Right ventricle myocardium inferior (tissue), 1 donor: Measurements from ENCODE around the gene PLEKHA4. TPM values are rescaled to one million over a fixed set of nuclear protein-coding genes. Genes with fewer than 3 reads are reported as not detected.

Source experiments
- ATAC-seq: fragments of 200-7000 bp; cut with Tn5 transposase; one replicate; pipeline ENCODE4 v1.9.1; 2020; ENCODE audit warnings: mild to moderate bottlenecking, moderate library complexity
- DNase-seq: peaks from one replicate; pipeline ENCODE4 v3.0.0; 2021; ENCODE audit errors: missing footprints
- intact Hi-C: fragments of 100-400 bp; cut with DNase I; formaldehyde crosslinking; loops from one replicate; pipeline ENCODE4 v1.11.0; 2022
- total RNA-seq: library from RNA; stranded (reverse); fragmentation: NEBNext Ultra II Directional; extraction: Animal tissue kit (Norgen Biotek cat#: 25700); gene quantifications from one replicate; pipeline ENCODE4 v1.2.1, GENCODE V29; 2021
- donor health status: DM: no; HTN: yes; CAD: no; lungs with severe emphysema.

Gene PLEKHA4
- total RNA-seq, 1 donor from 2014 or later = 23.8 TPM

GRCh38 chr19:48813123-48813913, 55.1 kb downstream of the PLEKHA4 start:
- no peak for ATAC-seq
- intact Hi-C loops = no loop called here
- no peak for DNase-seq

GRCh38 chr19:48812094-48812929, 56.1 kb downstream of the PLEKHA4 start:
- DNase-seq = peak; percentile 93
- intact Hi-C loops = no loop called here
- peak; percentile 91 for ATAC-seq

- ATAC-seq = no peak
- intact Hi-C loops = no loop called here
- DNase-seq = no peak
Measured at GRCh38 chr19:48810151-48810550, 58.3 kb downstream of the PLEKHA4 start.

GRCh38 chr19:48807590-48808308, 60.7 kb downstream of the PLEKHA4 start:
- DNase-seq (no peak), ATAC-seq (no peak)
- intact Hi-C loops = loop anchor here (2.0 kb wide), 1 partner anchor 13 kb away; no protein-coding TSS in a partner anchor

- no peak for ATAC-seq
- intact Hi-C loops = no loop called here
Measured at GRCh38 chr19:48806818-48807589, 61.4 kb downstream of the PLEKHA4 start.

GRCh38 chr19:48806518-48806817, 61.9 kb downstream of the PLEKHA4 start:
- DNase-seq (no peak), ATAC-seq (no peak)
- intact Hi-C loops = no loop called here

More at GRCh38 chr19:48806818-48807589, 61.4 kb downstream of the PLEKHA4 start:
- no peak for DNase-seq

GRCh38 chr19:48805452-48805851, 63.0 kb downstream of the PLEKHA4 start:
- intact Hi-C loops = no loop called here
- DNase-seq (no peak), ATAC-seq (no peak)

GRCh38 chr19:48804496-48804895, 63.9 kb downstream of the PLEKHA4 start:
- DNase-seq = no peak
- intact Hi-C loops = no loop called here
- no peak for ATAC-seq

- DNase-seq (no peak), ATAC-seq (no peak)
- intact Hi-C loops = no loop called here
Measured at GRCh38 chr19:48802623-48803022, 65.8 kb downstream of the PLEKHA4 start.

- DNase-seq = no peak
- intact Hi-C loops = loop anchor here (5.0 kb wide), 1 partner anchor 173 kb away; no protein-coding TSS in a partner anchor
Measured at GRCh38 chr19:48799358-48800300, 68.8 kb downstream of the PLEKHA4 start.

GRCh38 chr19:48798937-48799336, 69.5 kb downstream of the PLEKHA4 start:
- no peak for ATAC-seq
- no peak for DNase-seq
- intact Hi-C loops = loop anchor here (5.0 kb wide), 1 partner anchor 173 kb away; no protein-coding TSS in a partner anchor

More at GRCh38 chr19:48799358-48800300, 68.8 kb downstream of the PLEKHA4 start:
- ATAC-seq = no peak

GRCh38 chr19:48797103-48797502, 71.3 kb downstream of the PLEKHA4 start:
- DNase-seq (no peak), ATAC-seq (no peak)
- intact Hi-C loops = loop anchor here (5.0 kb wide), 1 partner anchor 175 kb away; no protein-coding TSS in a partner anchor

- intact Hi-C loops = loop anchor here (5.0 kb wide), 1 partner anchor 176 kb away; no protein-coding TSS in a partner anchor
- DNase-seq (no peak), ATAC-seq (no peak)
Measured at GRCh38 chr19:48796298-48797083, 71.9 kb downstream of the PLEKHA4 start.

GRCh38 chr19:48795685-48796070, 72.7 kb downstream of the PLEKHA4 start:
- intact Hi-C loops = loop anchor here (1.0 to 5.0 kb wide), 3 partner anchors 13 to 177 kb away; no protein-coding TSS in a partner anchor
- ATAC-seq (peak; percentile 69), DNase-seq (no peak)

GRCh38 chr19:48795055-48795684, 73.2 kb downstream of the PLEKHA4 start:
- intact Hi-C loops = loop anchor here (1.0 to 5.0 kb wide), 3 partner anchors 14 to 177 kb away; no protein-coding TSS in a partner anchor
- peak; percentile 98 for ATAC-seq
- DNase-seq = peak; percentile 95

GRCh38 chr19:48794291-48794690, 74.1 kb downstream of the PLEKHA4 start:
- DNase-seq = no peak
- ATAC-seq = no peak
- intact Hi-C loops = loop anchor here (2.0 kb wide), 1 partner anchor 15 kb away; no protein-coding TSS in a partner anchor
